Nephron progenitor cell (in vitro differentiated cells): Measurements from ENCODE around the gene NEU2.
A peak's percentile ranks its signal among the peaks of the same experiment; 100 is the strongest.

Experiments
- DNase-seq: peaks from one replicate; pipeline ENCODE4 v3.0.0; 2021
- H3K27ac Mint-ChIP-seq: 2 replicates; pipeline ENCODE4 v1.8.0; 2021; ENCODE audit warnings: mild to moderate bottlenecking, moderate library complexity, mixed read lengths
- H3K27me3 Mint-ChIP-seq: 2 replicates; pipeline ENCODE4 v1.8.0; 2021; ENCODE audit warnings: mild to moderate bottlenecking, low read depth, mixed read lengths; ENCODE audit not compliant: poor library complexity
- H3K36me3 Mint-ChIP-seq: 2 replicates; pipeline ENCODE4 v1.8.0; 2021; ENCODE audit warnings: low read depth, mixed read lengths
- H3K4me1 Mint-ChIP-seq: 2 replicates; pipeline ENCODE4 v1.8.0; 2021; ENCODE audit warnings: mixed read lengths
- H3K4me3 Mint-ChIP-seq: 2 replicates; pipeline ENCODE4 v1.8.0; 2021; ENCODE audit warnings: mild to moderate bottlenecking, moderate library complexity, mixed read lengths
- H3K9me3 Mint-ChIP-seq: 2 replicates; pipeline ENCODE4 v1.8.0; 2021; ENCODE audit warnings: mild to moderate bottlenecking, moderate library complexity, mixed read lengths
- CTCF ChIP-seq: fragments of 200-600 bp; sonication (generic); IDR thresholded peaks from 2 replicates; pipeline ENCODE4 v1.5.0; 2021; ENCODE audit warnings: antibody characterized with exemption

NEU2 gene

GRCh38 chr2:233055362-233055761 is 22.9 kb downstream of the NEU2 start:
- Mint-ChIP-seq H3K36me3 (no peaks in the 10 kb centered on the region), H3K9me3 (no peaks in the 10 kb centered on the region), H3K4me1 (peaks cover 31% of the 10 kb centered on the region), H3K27ac (no peak overlapping the region), H3K27me3 (peaks cover 51% of the 10 kb centered on the region), H3K4me3 (no peak overlapping the region)
- DNase-seq, result no peak
- no peak for TF ChIP-seq CTCF

GRCh38 chr2:233056961-233057605 is 24.6 kb downstream of the NEU2 start:
- Mint-ChIP-seq H3K27ac (no peak overlapping the region), H3K4me3 (no peak overlapping the region), H3K36me3 (no peaks in the 10 kb centered on the region), H3K27me3 (peaks cover 36% of the 10 kb centered on the region), H3K4me1 (peaks cover 32% of the 10 kb centered on the region), H3K9me3 (no peaks in the 10 kb centered on the region)
- no peak for TF ChIP-seq CTCF
- no peak for DNase-seq

DNA sequence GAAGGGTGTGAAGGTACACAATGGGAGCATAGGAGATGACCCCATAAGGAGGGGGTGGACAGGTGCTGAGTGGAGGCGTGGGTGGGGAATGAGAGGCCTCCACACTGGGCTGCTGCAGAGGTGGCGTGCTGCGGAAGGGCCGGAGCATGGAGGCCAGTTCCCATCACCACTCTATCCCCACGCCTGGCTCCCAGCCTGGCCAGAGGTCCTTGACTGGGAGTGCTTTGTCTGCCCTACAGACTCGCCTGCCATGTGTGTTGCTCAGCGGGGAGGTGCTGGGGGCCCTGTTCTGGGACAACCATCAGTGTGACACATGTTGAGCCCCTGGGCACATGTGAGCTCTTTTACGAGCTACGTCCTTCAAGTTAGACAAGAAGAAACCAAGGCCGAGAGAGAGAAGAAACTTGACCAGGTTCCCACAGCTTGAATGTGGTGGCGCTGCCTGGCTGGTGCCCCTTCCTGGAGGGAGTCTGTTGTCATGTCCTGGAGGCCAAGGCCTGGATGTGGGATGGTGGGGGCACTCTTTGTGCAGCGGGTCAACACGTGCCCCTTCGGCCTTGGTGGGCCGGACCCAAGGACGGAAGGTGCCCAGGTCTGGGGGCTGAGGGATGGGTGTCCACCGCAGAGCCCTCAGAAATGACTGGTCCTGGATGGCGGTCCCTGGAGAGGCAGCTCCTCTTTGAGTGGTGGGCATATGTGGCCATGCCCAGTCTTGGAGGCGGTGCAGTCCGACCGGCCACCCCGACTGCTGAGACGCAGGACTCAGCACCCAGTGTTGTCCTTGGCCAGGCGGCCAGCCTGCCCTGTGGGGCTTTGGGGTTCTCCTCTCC is 26.5 kb downstream of the NEU2 start:
- Mint-ChIP-seq H3K9me3 (no peaks in the 10 kb centered on the region), H3K27me3 (peaks cover 25% of the 10 kb centered on the region), H3K4me1 (peaks cover 48% of the 10 kb centered on the region), H3K4me3 (no peak overlapping the region), H3K27ac (no peak overlapping the region), H3K36me3 (no peaks in the 10 kb centered on the region)
- DNase-seq, result no peak
- no peak for TF ChIP-seq CTCF

DNA sequence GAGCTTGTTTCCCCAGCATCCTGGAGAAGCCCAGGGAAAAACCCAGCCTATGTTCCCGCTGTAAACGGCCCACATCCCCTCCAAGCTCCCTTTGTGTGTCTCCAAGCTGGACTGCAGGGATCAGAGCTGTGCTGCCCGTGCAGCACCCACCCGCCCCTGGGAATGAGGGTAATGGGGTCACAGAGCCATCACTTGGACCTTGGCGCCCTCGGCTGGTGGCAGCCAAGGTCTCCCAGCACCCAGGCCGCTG is 27.0 kb downstream of the NEU2 start:
- Mint-ChIP-seq H3K36me3 (no peaks in the 10 kb centered on the region), H3K27ac (no peak overlapping the region), H3K4me3 (no peak overlapping the region), H3K4me1 (peaks cover 48% of the 10 kb centered on the region), H3K27me3 (peaks cover 20% of the 10 kb centered on the region), H3K9me3 (no peaks in the 10 kb centered on the region)
- no peak for DNase-seq
- no peak for TF ChIP-seq CTCF

GRCh38 chr2:233059797-233060500 is 27.5 kb downstream of the NEU2 start, which contains the start of gene INPP5D:
TSS of gene INPP5D (plus strand) at chr2:233060342. CDS start at chr2:233060479, 137 bp downstream.
- DNase-seq, result no peak
- no peak for TF ChIP-seq CTCF
- Mint-ChIP-seq H3K9me3 (no peaks in the 10 kb centered on the region), H3K36me3 (no peaks in the 10 kb centered on the region), H3K27ac (peak within 1 kb of the TSS; percentile 90), H3K4me1 (peaks cover 48% of the 10 kb centered on the region), H3K27me3 (peaks cover 15% of the 10 kb centered on the region), H3K4me3 (no peak within 1 kb of the TSS)
